K562 (cell line): ENCODE data around the gene SETD5. TPM values are rescaled to one million over a fixed set of nuclear protein-coding genes. Genes with fewer than 3 reads are reported as not detected.

Source experiments
- ATAC-seq: fragments of 200-7000 bp; cut with Tn5 transposase; 3 replicates; pipeline ENCODE4 v1.9.1; 2020; ENCODE audit warnings: moderate library complexity
- BruUV-seq: library from RNA; stranded (reverse); fragments of 400-500 nt; replicated peaks from 2 replicates; lab custom pipeline; 2021; lab: Mats Ljungman, UMichigan
- CTCF ChIA-PET: fragments of 300-600 bp; formaldehyde crosslinking; extraction: SDS; loops from one replicate; lab custom pipeline; 2021; ENCODE audit warnings: low intra/inter-chr PET ratio; lab: Yijun Ruan, JAX
- POLR2A ChIA-PET: fragments of 300-600, 350-650 bp; sonication (Branson Sonifier 250); formaldehyde crosslinking; extraction: SDS; loops from one replicate; lab custom pipeline; 2021; ENCODE audit warnings: antibody characterized with exemption, inconsistent platforms; lab: Yijun Ruan, JAX
- DNase-seq, 4 experiments: peaks; one replicate each; pipeline versions ENCODE4 v3.0.0 to v3.0.0-alpha.2; 2011 to 2018; ENCODE audit warnings: low spot score in 3 of 4, mixed read lengths in 3 of 4; ENCODE audit errors: extremely low read depth in 1 of 4
- FAIRE-seq: peaks from 2 replicates; lab custom pipeline; 2011; peaks lifted over from hg19 to GRCh38; lab: Jason Lieb, UNC
- H2AFZ ChIP-seq: 2 replicates; pipeline ENCODE4 v1.6.0; 2011; ENCODE audit warnings: low read depth, low read length, control low read depth, inconsistent platforms
- H3K27ac ChIP-seq: fragments of 200-600 bp; 3 replicates; pipeline ENCODE4 v1.8.0; 2011; ENCODE audit warnings: low read depth, mild to moderate bottlenecking, control low read depth, inconsistent platforms, low read length, moderate library complexity, mixed read lengths; ENCODE audit errors: extremely low read depth
- H3K27me3 ChIP-seq, 2 experiments: fragments of 300-600 bp in 1 of 2; 2 replicates in 1 of 2; 3 replicates in 1 of 2; pipeline versions ENCODE4 v1.6.0 to v1.8.0; 2011; ENCODE audit warnings: inconsistent platforms in 2 of 2, low read length in 2 of 2, mild to moderate bottlenecking in 1 of 2, mixed read lengths in 1 of 2, moderate library complexity in 1 of 2; ENCODE audit not compliant: control insufficient read depth in 2 of 2, insufficient read depth in 2 of 2
- H3K36me3 ChIP-seq: fragments of 300-600 bp; 3 replicates; pipeline ENCODE4 v1.8.0; 2011; ENCODE audit warnings: mild to moderate bottlenecking, low read length, inconsistent platforms; ENCODE audit not compliant: control insufficient read depth, insufficient read depth
- H3K4me1 ChIP-seq, 2 experiments: fragments of 200-600 bp in 1 of 2; replicated peaks in 1 of 2; 2 replicates in 1 of 2; 3 replicates in 1 of 2; pipeline versions ENCODE4 v1.5.1 to v1.8.0; 2011; ENCODE audit warnings: inconsistent platforms in 2 of 2, low read length in 2 of 2, mild to moderate bottlenecking in 1 of 2, mixed read lengths in 1 of 2, moderate library complexity in 1 of 2; ENCODE audit not compliant: control insufficient read depth in 2 of 2, insufficient read depth in 2 of 2
- H3K4me2 ChIP-seq: 2 replicates; pipeline ENCODE4 v1.6.1; 2011; ENCODE audit warnings: low read length, control low read depth, inconsistent platforms, mixed read lengths; ENCODE audit not compliant: insufficient read depth
- H3K4me3 ChIP-seq: fragments of 200-600 bp; sonication (generic), shearing (Covaris generic); 2 replicates; pipeline ENCODE4 v1.5.1; 2016; ENCODE audit warnings: control low read depth, inconsistent platforms
- H3K79me2 ChIP-seq: fragments of 200-600 bp; 3 replicates; pipeline ENCODE4 v1.8.0; 2011; ENCODE audit warnings: low read length, inconsistent platforms; ENCODE audit not compliant: control insufficient read depth, insufficient read depth
- H3K9ac ChIP-seq, 2 experiments: 2 replicates each; pipeline versions ENCODE4 v1.6.0 to v1.6.1; 2011; ENCODE audit warnings: low read depth in 2 of 2, low read length in 2 of 2, control low read depth in 1 of 2, inconsistent platforms in 1 of 2, mild to moderate bottlenecking in 1 of 2, mixed read lengths in 1 of 2; ENCODE audit not compliant: insufficient read depth in 1 of 2
- H3K9me1 ChIP-seq: one replicate; pipeline ENCODE4 v1.6.0; 2011; ENCODE audit warnings: inconsistent platforms, mild to moderate bottlenecking, low read length, moderate library complexity; ENCODE audit not compliant: control insufficient read depth, insufficient read depth
- H3K9me3 ChIP-seq: replicated peaks from 2 replicates; pipeline ENCODE4 v1.5.1; 2011; ENCODE audit warnings: low read depth, low read length, inconsistent platforms; ENCODE audit not compliant: control insufficient read depth, insufficient read depth
- H4K20me1 ChIP-seq: replicated peaks from 2 replicates; pipeline ENCODE4 v1.6.1; 2011; ENCODE audit warnings: low read length, inconsistent platforms, mixed read lengths; ENCODE audit not compliant: control insufficient read depth, insufficient read depth
- CREBBP ChIP-seq: IDR thresholded peaks from one replicate; pipeline ENCODE4 v1.6.1; 2012; ENCODE audit warnings: low read depth, mild to moderate bottlenecking, control low read depth, inconsistent platforms, low read length
- HLTF ChIP-seq: fragments of 450-650 bp; IDR thresholded peaks from 2 replicates; pipeline ENCODE4 v1.6.1; 2016
- POLR2A ChIP-seq: fragments of 450-650 bp; conservative IDR thresholded peaks from 2 replicates; pipeline ENCODE4 v1.6.1; 2016
- POLR2AphosphoS2 ChIP-seq: IDR thresholded peaks from 2 replicates; pipeline ENCODE4 v1.6.1; 2012; ENCODE audit warnings: low read length, improper control_type of control experiment
- POLR2H ChIP-seq: IDR thresholded peaks from 2 replicates; pipeline ENCODE4 v1.6.1; 2016; ENCODE audit warnings: missing genetic modification characterization, low read depth, mild to moderate bottlenecking, control low read depth, missing compliant biosample characterization, moderate library complexity
- SUPT5H ChIP-seq: fragments of 450-650 bp; IDR thresholded peaks from 2 replicates; pipeline ENCODE4 v1.6.1; 2016
- TOE1 ChIP-seq, 2 experiments: fragments of 450-650 bp in 1 of 2; sonication (generic) in 1 of 2; formaldehyde crosslinking in 1 of 2; IDR thresholded peaks; 2 replicates each; pipeline versions ENCODE4 v1.7.1 to v1.8.0; 2016 to 2022; ENCODE audit warnings: borderline replicate concordance in 2 of 2, mild to moderate bottlenecking in 2 of 2, antibody characterized with exemption in 1 of 2, inconsistent platforms in 1 of 2, low read depth in 1 of 2, missing genetic modification reagents in 1 of 2, moderate library complexity in 1 of 2
- WHSC1 ChIP-seq: IDR thresholded peaks from one replicate; pipeline ENCODE4 v1.6.1; 2012; ENCODE audit warnings: low read length, control low read depth, inconsistent platforms
- WGBS: fragments of 100-300 bp; shearing (Covaris generic); methylation state at CpG from one replicate; pipeline ENCODE4 v1.1.6; 2016; ENCODE audit warnings: low coverage, mixed read lengths; ENCODE audit not compliant: insufficient coverage; ENCODE audit errors: missing lambda C conversion rate; 5-methylcytosine and 5-hydroxymethylcytosine counted together
- in situ Hi-C: fragments of 300-500 bp; cut with MboI; formaldehyde crosslinking; loops from 4 replicates; pipeline ENCODE4 v1.15.0; 2018; ENCODE audit warnings: inconsistent platforms, mixed read lengths
- intact Hi-C: fragments of 100-400 bp; cut with micrococcal nuclease; formaldehyde crosslinking; loops from 2 replicates; pipeline ENCODE4 v1.14.2; 2022
- polyA plus RNA-seq, 8 experiments: library from polyadenylated mRNA; depleted of rRNA in 4 of 8; stranded (reverse) in 5 of 8; unstranded in 3 of 8; fragments of >200 nt; fragmentation: Nextera tagmentation in 2 of 8; fragmentation: Illumina TruSeq in 1 of 8; extraction: Ambion mirVana in 2 of 8; extraction: Trizol in 1 of 8; gene quantifications; 2 replicates each; pipeline versions ENCODE4 v1.2.1 to v1.2.3, GENCODE V29; 2011 to 2014; ENCODE audit warnings: inconsistent platforms in 1 of 8, missing spikeins in 1 of 8
- total RNA-seq, 7 experiments: library from RNA; depleted of rRNA in 6 of 7; stranded (reverse); fragments of >200 nt in 6 of 7; fragmentation: Illumina TruSeq in 2 of 7; extraction: Trizol in 2 of 7; gene quantifications; 2 replicates each; pipeline versions ENCODE4 v1.2.1 to v1.2.3, GENCODE V29; 2011 to 2021; ENCODE audit warnings: low replicate concordance in 1 of 7

The SETD5 gene
- total and polyA plus RNA-seq, 9 of the 15 experiments (the other 6 are each of a cell fraction or from before 2014, with no cell fraction given), result 20.8 to 135 (median 87.2) TPM

DNA sequence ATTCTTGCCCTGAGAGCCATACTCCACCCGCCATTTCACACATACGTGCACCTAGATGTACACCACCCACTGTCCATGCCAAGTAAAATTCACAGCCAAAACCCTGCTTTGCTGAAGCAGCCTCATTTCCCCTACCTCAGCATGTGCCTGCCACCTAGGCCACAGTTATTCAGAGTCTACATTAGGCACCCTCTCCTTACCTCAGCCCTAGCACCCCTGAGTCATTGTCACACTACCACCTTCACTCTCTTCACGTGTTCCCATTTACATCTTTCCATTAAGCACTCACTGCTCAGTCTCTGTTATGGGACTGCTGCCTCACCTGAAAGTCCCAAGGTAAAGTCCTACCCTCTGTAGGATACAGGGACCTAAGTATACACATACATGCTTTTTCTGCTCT, 70.0 kb downstream of the SETD5 start:
- H3K4me1 ChIP-seq, result peaks cover 0 to 12% of the 10 kb centered on the region in 2 experiments; a peak in 4 of 5 replicates
- H3K27me3 ChIP-seq, result no peaks in the 10 kb centered on the region
- CTCF ChIA-PET, result no interaction called here
- H3K9me3 ChIP-seq, result no peaks in the 10 kb centered on the region
- POLR2A ChIA-PET, result interaction anchor here (0.6 kb wide), 2 partner anchors 49 to 128 kb away, joined by 3 read pairs; no protein-coding TSS in a partner anchor
- DNase-seq (no peak), FAIRE-seq (no peak)
- no TSS peak for BruUV-seq
- 87% methylated on average over 3 of the region's 3 CpGs for WGBS
- no peaks in the 10 kb centered on the region for H3K9me1 ChIP-seq
- intact Hi-C loops, result no loop called here
- TF ChIP-seq POLR2A, result peak; percentile 59
- peak; percentile 83 for TF ChIP-seq WHSC1
- TF ChIP-seq POLR2AphosphoS2, result 0 out of 2 replicates have a peak, but pooled peaks have one; percentile 51
- peak; percentile 26; the same call in 1 of the 2 replicates for TF ChIP-seq SUPT5H
- no peak for TF ChIP-seq TOE1 (IDR thresholded peaks at IDR 0.05; ENCODE audit: borderline replicate concordance)
- peak; percentile 64; the same call in 1 of the 2 replicates for TF ChIP-seq TOE1 (CRISPR knock-in tag; IDR thresholded peaks at IDR 0.05; ENCODE audit: borderline replicate concordance, low read depth)
- no peak for TF ChIP-seq HLTF
- 0 out of 2 replicates have a peak, but pooled peaks have one; percentile 9 for TF ChIP-seq POLR2H
- TF ChIP-seq CREBBP, result no peak
- TF ChIP-seq, all 486 proteins: peak for 6
- Histone ChIP-seq H3K36me3 (peaks cover 98% of the 10 kb centered on the region), H3K4me3 (no peak overlapping the region), H3K9ac (peak overlapping the region in 1 of 2 experiments; percentile 7; a peak in 1 of 4 replicates), H4K20me1 (0 out of 2 replicates have a peak, but pooled peaks cover 6% of the 10 kb centered on the region), H3K27ac (no peak overlapping the region), H2AFZ (no peak overlapping the region), H3K4me2 (no peak overlapping the region), H3K79me2 (peaks cover 27% of the 10 kb centered on the region; the same call in 2 of the 3 replicates)
- peak; percentile 23 for ATAC-seq
- in situ Hi-C loops, result no loop called here
